Stimulated activated CD8-positive, alpha-beta memory T cell treated with anti-CD3 and anti-CD28 coated beads, Interleukin-2, amount 100 ng/mL, for 48 hours (primary cell): ENCODE measurements around the gene SUSD1.
"Not testable (repeated sequence)": the region's sequence is repeated elsewhere in the genome, so short reads cannot be mapped to it uniquely, and the experiment has no call there.

ENCODE experiments used
- DNase-seq, 2 donors: peaks; one replicate each; pipeline ENCODE4 v3.0.0-alpha.2; 2020; ENCODE audit warnings: low read depth in 2 of 2

Gene SUSD1

DNA sequence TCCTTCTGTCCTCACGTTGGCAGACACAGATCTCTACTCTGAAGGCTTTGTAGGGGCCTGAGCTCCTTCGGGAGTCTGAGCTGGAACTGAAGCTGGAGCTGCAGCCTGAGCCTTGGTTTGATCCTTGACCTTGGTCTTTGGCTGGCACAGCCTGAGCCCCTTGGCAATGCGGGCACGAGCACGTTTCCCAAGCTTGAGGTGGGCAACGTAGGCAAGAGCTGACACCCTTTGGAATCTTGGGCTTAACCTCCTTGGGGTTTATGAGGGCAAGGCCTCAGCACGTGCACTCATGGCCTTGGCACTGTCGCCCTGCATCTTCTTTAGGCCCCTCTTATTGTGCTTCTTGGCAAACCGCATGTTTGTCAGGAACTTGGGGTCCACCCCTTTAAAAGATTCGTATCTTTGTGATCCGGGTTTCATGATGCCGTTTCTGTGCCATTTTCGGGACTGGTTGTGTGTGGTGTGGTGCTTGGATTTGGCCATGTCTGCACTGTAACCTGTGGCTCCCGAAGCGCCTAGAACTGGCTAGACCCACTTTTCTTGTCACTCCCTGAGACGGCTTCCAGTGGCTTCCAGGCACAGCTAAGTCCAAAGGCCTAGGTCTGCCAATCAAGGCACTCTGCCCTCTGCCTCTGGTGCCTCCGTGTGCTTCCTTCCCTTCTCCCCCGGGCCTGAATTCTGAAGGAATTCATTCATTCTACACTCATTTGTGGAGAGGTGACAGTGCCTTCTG lies 1.4 kb downstream of the SUSD1 start:
- DNase-seq, result no peak

DNA sequence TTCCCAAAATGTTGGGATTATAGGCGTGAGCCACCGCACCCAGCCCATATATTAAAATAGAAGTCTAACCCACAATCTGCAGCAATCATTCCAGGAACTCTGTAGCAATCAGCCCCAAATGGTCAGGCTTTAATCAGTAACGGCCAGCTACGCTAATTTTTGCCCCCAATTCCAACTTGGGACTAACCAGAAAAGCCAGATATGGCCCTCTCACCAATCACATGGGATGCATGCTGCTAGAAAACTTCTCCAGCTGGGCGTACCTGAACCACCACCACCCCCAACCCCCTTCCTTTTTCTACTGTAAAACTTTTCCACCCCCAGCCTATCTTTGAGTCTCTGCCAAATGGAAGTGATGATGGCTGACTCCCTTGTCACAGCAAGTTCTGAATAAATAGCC lies 4.1 kb downstream of the SUSD1 start:
- DNase-seq, result no peak

DNA sequence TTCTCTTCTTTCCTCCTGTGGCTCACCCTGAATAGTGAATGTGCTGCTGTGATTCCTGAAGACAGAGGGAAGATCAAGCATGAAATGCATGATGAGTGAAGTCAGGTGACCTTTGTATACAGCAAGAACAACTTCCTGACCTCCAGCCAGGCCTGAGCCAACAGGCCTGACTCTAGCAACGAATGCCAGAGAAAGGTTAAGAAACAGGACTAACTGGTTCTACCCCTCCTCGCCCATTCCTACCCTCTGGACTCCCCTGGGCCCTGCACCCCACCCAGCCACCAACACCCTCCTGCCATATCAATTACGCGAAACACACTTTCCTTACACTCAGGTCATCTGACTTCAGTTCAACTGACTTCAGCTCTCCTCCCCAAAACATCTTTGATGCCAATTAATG lies 4.9 kb downstream of the SUSD1 start:
- DNase-seq, result no peak

DNA sequence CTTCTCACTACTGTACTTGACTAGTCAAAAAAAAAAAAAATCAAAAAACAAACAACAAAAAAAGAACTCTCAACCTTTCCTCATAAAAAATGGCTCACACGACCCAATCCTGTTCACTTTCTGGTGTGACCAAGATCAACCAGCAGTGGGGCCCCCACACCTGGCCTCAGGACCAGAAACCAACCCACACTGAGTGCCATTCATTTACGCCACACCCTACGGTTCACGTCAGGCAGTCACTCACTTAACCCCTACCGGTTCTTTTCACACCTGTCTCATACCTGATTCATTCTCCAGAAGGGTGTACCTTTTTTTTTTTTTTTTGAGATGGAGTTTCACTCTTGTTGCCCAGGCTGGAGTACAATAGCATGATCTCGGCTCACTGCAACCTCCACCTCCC lies 5.7 kb downstream of the SUSD1 start:
- no peak for DNase-seq

DNA sequence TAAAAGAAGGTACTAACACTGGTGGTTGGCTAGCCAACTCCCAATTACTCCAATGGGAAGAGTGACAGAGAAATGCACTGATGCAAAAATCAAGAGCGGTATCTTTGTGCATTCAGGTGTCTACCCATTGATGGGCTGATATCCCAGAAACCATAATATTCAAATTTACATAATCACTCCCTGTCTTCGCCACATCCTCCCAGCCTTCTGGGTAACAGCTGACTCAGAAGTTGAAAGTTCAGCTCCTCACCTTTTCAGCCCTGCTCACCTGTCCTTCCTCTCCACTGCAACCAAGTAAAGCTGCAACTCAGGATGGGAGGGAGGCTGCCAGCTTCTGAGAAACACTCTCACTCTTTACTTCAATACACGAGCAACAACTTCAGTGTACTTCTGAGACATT lies 6.9 kb downstream of the SUSD1 start:
- DNase-seq, result no peak

DNA sequence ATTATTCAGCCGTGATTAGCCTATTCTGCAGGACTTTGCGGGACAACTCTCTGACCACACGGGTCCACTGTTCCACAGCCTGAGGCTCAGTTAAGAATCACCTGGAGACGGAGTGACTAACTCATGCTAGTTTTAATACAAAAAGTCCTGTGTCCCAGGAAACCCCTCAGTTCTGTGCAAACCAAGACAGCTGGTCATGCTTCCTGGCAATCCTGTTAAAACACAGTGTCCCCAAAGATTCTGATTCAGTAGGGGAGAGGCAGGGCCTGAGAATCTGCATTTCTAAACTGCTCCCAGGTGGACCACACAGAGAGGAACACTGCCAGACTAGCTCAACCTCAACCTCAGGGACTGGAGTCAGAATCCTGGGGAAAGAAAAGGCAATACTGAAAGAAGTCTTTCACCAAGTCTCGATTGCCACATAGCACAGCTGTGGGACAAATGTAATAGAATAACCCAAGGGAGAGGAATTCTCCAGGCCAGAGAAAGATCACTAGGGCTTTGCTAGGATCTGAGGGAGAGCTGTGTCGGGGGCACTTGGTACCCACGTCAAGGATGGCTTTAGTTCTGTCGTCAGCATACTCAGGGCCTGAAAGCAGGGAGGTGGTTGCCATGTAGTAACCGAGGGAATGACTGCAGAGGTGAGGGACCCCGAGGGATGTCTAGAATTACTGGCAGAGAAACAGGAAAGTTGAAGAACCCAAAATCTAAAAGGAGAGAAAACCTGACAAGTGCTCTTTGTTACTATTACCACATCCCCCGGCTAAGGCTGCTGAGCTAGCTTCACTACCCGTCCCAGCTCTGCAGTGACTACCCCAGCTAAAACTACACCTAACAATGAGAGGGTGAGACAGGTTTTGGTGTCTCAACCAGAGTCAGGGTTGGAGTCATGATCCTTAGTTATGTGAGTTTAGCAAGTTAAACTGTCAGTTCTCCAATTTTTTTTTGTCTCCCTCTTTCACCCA lies 8.6 kb downstream of the SUSD1 start:
- DNase-seq, result no peak

DNA sequence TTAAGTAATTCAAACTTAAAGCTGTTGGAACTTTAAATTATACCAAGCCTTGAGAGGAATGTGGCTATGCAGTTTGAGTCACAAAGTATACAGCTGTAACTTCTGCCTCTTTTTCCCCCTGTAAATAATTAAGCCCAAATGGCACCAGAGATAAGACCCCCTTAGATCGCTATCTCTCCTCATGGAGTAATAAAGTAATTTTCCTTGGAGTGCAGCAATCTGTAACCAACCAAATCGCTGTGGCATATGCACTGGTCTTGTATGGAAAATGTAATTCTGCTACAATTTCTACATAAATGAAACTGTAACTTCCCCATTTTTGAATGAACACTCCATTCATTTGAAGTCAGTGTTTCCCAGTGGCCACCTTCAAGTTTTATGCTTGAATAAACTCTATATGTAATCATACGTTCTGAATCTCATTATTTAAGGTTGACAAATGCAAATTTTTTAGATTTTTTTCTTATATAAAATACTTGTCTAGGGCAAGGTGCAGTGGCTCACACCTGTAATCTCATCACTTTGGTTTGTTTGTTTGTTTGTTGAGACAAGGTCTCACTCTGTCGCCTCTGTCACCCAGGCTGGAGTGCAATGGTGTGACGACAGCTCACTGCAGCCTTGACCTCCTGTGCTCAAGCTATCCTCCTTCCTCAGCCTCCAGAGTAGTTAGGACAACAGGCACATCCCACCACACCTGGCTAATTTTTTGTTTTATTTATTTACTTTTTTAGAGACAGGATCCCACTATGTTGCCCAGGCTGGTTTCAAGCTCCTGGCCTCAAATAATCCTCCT lies 12.3 kb downstream of the SUSD1 start:
- DNase-seq, result no peak

DNA sequence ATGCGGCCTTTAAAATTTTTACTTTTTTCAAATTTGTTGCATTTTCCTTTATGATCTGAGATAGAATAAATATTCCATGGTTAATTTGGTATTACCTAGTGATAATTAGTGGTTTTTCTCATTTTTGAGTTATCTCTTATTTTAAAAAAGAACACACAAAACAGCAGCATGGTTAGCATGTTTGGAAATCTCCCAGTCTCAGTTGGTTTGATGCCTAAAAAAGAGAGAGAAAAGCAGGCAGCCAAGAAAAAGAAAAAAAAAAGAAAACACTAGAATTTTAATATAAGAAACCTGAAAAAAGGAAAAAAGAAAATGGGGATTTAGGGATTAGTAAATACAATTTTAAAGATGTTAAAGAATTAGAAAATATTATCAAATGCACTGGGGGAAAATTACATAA lies 15.3 kb downstream of the SUSD1 start:
- DNase-seq, result no peak

DNA sequence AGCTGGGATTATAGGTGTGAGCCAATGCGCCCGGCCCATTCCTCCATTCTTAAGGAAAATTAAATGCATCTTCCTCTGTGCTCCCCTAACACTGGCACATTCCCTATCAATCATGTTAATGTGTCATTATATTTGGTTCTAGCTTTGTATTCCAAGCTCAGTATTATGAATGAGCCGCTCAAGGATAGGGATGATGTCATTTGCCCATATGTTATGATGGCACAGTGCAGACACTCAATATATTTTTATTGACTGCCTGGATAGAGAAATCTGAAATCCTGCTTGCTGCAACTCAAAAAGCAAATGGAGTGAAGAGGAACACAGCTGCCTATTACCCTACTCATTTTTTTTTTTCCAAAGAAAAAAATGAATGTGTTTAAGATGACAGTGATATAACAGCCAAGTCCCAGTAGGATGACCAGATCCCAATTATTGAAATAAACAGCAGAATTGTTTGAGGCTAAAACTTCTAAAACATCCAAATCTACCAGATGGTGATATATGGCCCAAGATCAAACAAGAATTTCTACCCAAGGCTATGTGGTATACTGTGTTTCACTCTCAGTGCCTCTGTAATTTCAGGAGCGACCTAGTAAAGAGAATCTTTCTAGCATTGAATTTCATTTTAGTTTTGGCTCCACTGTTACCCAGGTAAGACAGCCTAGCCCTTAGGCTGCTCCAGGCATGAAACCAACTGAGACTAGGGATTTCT lies 16.3 kb downstream of the SUSD1 start:
- DNase-seq, result no peak

DNA sequence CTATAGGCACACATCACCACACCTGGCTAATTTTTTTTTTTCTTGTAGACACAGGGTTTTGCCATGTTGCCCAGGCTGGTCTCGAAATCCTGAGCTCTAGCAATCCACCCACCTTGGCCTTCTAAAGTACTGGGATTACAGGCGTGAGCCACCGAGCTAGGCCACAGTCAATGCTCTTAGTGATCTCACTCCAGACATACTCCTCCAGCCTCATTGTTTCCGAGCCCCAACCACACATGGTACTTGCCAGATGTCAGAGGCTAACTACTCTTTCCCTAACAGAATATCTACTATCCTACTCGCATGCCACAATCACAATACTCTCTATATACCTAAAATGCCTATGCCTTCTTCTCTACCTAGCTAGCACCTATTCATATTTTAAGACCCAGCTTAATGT lies 17.1 kb downstream of the SUSD1 start:
- DNase-seq, result no peak

DNA sequence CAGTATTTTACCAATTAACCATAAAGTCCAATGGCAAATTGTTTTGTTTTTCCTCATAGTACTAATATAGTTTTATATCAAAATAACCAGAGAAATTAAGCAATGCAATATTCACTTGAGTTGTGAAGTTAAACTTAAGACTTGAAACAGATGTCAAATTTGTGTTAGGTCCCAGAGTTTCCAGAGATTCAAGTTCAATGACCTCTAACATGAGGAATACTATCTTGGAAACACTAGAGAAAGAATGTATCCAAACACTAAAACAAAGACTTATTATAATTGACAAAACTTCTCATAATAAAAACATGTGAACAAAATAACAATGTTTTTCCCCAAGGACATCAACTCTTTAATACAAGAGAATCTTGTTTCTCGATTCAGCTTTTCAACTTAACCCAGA lies 18.0 kb downstream of the SUSD1 start:
- DNase-seq, result no peak

DNA sequence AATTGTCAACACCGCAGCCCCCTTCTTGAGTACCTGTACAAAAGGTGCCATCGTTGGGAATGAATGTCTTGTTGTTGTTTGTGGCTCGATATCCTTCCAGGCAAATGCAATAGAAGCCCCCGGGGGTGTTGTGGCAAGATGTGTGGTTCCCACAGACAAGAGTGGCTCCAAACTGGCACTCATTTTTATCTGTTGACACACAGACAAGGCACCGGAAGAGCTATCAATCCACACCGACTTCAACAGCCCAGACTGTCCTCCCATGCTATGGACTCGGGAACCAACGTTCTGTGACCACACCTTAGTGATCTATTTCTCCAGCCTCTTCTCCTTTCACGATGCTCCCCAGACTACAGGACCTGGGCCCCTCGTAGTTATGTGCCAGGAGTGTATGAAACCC lies 25.9 kb downstream of the SUSD1 start:
- DNase-seq, result no peak

DNA sequence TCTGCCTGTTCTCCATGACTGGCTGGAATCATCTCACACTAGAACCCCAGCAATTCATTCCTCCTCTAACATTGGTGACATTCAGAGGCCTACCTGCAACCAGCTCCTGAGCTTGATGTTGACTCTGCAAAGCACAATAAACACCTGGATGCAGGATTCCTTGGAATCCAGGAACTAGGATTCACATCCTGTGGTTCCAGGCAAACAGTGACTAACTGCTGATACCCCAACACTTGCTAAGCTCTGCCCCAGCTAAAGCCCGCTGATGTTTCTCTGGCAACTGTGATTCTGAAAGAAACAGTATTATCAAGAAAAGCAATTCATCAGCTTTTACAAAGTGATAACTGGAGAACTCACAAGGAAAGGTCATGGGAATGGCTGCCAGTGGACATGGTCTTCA lies 29.2 kb downstream of the SUSD1 start:
- DNase-seq, result no peak

DNA sequence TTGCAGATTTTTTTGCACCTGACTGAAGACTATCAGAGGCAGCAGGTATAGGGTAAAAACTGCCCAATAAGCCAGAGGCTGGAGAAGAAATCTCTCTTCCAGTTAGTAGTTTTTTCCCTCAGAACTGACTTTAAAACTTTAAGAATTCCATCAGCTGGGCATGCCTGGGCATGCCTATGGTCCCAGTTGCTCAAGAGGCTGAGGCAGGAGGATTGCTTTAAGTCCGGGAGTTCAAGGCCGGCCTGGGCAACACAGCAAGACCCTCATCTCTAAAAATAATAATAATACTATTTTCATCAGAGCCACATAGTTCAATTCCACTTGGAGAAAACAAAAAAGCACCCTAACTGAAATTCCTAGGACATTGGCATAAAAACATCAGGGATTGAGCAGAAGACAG lies 30.3 kb downstream of the SUSD1 start:
- no peak for DNase-seq

DNA sequence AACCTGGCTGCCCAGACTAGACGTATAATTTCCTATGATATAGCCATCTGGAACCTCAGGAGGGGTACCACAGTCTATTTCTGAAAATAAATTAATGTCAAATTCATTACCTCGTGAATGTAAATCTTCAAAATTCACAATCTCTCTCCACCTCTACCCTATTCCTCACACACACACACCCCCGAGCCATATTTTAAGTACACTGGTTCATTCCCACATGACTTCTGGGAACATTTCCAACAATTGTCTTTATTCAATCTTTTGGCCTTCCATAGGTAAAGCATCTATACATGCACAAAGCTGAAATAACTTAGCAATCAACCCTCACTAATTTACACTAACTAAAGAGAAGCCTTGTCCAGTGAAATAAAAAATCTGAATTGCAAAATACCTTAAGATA lies 32.7 kb downstream of the SUSD1 start:
- no peak for DNase-seq

DNA sequence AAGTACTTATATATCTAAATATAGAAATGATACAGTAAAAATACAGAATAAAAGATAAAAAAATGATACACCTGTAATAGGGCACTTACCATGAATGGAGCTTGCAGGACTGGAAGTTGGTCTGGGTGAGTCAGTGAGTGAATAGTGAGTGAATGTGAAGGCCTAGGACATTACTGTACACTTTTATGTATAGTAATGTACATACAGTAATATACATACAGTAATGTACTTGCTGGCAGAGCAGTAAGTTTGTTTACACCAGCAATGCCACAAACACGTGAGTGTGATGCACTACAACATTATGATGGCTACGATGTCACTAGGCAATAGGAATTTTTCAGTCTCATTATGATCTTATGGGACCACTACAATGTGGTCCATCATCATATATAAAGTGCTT lies 34.2 kb downstream of the SUSD1 start:
- DNase-seq, result no peak

DNA sequence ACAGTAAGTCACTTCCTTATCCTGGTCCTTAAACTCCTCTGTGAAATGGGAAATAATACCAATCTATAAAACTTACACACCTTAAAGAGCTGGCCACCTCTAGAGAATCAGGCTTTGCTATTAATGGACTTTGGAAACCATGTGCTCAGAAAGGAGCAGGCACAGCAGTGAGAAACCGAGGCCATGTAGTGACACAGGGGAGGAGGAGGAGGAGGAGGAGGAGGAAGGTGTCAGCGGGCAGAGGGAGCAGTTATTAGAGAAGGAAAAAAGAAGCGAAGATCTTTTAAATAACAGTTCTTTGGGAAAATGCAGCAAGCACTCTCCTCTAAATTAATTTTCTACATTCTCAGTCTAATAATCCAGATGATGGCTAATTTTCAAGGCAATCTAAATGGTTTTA lies 38.0 kb downstream of the SUSD1 start:
- no peak for DNase-seq

DNA sequence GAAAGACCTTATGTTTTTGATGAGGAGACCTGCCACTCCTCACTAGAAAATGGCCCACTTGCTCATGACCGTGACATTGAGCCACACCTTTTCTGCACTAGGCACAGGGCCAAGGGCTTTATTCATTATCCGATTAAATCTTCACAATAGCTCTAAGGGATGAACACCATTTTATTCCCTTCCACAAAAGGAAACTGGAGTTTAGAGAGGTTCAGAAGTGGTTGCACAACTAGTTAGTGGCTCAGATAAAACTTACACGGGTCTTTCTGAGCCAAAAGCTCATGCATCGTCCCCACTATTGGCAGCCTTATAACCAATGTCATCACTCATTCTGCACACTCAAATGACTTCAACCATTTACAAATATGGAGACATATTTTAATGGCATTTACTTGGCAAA lies 39.4 kb downstream of the SUSD1 start:
- no peak for DNase-seq

DNA sequence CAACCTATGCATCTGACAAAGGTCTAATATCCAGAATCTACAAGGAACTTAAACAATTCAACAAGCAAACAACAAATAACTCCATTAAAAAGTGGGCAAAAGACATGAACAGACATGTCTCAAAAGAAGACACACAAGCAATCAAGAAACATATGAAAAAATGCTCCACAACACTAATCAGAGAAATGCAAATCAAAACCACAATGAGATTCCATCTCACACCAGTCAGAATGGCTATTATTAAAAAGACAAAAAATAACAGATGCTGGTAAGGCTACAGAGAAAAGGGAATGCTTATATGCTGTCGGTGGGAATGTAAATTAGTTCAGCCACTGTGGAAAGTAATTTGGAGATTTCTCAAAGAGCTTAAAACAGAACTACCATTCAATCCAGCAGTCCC lies 41.3 kb downstream of the SUSD1 start:
- not testable (repeated sequence) for DNase-seq

DNA sequence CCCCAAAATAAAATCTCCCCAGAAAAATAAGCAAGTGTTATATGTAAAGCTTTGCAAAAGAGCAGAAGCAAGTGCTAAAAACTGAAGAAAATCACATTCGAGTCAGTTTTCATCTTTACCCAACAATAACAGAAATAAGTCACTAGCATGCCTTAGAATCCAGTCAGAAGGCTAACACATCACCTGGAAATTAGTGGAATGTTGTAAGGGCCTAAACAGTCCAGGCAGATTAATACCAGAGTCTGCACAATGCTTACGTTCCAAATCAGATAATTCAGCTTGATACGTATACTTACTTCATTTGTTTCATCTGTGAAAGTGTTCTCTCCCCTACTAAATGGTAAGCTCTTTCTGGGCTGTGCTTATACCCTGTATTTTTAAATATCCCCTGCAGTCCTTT lies 42.7 kb downstream of the SUSD1 start:
- DNase-seq, result no peak

DNA sequence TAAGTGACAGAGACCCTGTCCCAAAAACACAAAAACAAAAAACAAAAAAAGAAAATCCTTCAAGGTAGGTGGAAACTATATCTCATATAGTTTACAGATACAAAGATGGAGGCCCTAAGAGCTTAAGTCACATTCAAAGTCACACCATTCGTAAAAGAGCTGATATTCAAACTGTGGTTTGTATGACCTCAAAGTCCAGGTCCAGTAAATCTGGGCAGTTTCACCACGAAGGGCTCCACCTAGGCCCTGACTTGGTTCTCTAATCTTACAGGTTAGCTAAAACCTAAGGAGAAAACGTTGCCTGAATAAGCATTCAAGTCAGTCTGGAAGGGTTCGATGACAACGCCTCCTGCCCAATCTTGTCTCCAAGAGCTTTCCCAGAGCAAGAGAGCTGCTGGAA lies 44.1 kb downstream of the SUSD1 start:
- DNase-seq, result no peak

DNA sequence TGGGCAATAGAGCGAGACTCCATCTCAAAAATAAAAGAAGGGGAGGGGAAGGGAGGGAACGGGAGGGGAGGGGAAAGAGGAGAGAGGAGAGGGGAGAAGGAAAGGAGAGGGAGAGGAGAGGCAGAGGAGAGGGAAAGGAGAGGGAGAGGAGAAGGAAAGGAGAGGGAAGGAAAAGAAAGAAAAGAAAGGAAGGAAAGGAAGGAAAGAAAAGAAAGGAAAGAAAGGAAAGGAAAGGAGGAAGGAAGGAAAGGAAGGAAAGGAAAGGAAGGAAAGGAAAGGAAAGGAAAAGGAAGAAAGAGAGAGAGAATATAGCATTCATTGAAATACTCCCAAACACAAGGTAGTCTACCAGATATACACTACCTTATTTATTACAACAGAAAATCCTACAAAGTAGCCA lies 44.8 kb downstream of the SUSD1 start:
- no peak for DNase-seq
